Activated T-helper 17 cell treated with anti-CD3 and anti-CD28 coated beads, Interleukin-2, amount 50 U/mL, for 72 hours (primary cell): ENCODE data around the gene MYO16. TPM values are rescaled to one million over a fixed set of nuclear protein-coding genes. Genes with fewer than 3 reads are reported as not detected.

Source experiments
- ATAC-seq: fragments of 150-1000 bp; cut with Tn5 transposase; replicated peaks from 2 replicates; pipeline ENCODE4 v1.10.0; 2021; ENCODE audit warnings: mild to moderate bottlenecking, moderate library complexity
- H3K27ac Mint-ChIP-seq: one replicate; pipeline ENCODE4 v1.8.0; 2022; ENCODE audit warnings: mixed read lengths
- H3K27me3 Mint-ChIP-seq: one replicate; pipeline ENCODE4 v1.8.0; 2022; ENCODE audit warnings: mixed read lengths
- H3K36me3 Mint-ChIP-seq: one replicate; pipeline ENCODE4 v1.8.0; 2022; ENCODE audit warnings: low read depth, mild to moderate bottlenecking, mixed read lengths
- H3K4me1 Mint-ChIP-seq: one replicate; pipeline ENCODE4 v1.8.0; 2022; ENCODE audit warnings: mixed read lengths
- H3K4me3 Mint-ChIP-seq: one replicate; pipeline ENCODE4 v1.8.0; 2022; ENCODE audit warnings: mild to moderate bottlenecking, mixed read lengths
- H3K9me3 Mint-ChIP-seq: one replicate; pipeline ENCODE4 v1.8.0; 2022; ENCODE audit warnings: mixed read lengths
- total RNA-seq, 2 donors: library from RNA; stranded (reverse); gene quantifications; one replicate each; pipeline ENCODE4 v1.2.3, GENCODE V29; 2022

MYO16 gene
- total RNA-seq, 2 donors from 2014 or later = not detected

- ATAC-seq = no peak
- Mint-ChIP-seq H3K9me3 (no peaks in the 10 kb centered on the region), H3K27ac (no peak overlapping the region), H3K4me3 (no peak overlapping the region), H3K4me1 (no peaks in the 10 kb centered on the region), H3K27me3 (peaks cover 34% of the 10 kb centered on the region), H3K36me3 (no peaks in the 10 kb centered on the region)
These were observed 517.0 kb downstream of the MYO16 start for GRCh38 chr13:109146393-109146792.

DNA sequence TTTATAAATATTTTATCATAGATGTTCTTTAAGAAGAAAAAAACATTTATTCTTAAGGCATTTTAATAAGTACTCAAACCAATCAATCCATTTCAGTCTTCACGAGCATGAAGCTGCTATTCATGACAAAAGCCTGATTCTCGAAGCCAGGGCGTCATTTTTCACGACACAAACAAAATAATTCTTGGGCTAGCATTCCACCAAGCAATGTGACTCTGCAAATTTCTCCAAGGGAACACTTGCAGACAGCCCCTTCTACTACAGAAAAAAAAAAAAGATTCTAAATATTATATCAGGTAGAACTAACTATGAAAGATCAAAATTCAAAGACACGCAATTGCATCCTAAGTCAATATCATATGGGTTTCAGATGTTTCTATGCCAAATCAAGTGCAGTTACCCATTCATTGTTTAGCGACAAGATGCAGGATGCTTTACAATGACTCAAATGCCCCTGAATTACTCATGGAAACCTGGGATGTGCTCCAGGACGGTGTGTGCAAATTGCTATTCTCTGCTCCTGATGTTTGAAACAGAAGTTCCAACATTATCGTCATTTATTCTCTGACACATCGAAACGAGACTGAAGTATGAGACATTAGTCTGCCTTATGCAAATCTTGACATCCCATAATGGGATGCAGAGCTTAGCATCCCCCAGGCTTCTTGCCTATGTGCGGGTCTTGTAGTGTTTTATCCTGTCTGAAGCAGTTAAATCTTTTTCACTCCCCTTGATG is 517.7 kb downstream of the MYO16 start:
- ATAC-seq = no peak
- no peak overlapping the region for H3K4me3 Mint-ChIP-seq
- H3K27ac Mint-ChIP-seq = no peak overlapping the region
- no peaks in the 10 kb centered on the region for H3K36me3 Mint-ChIP-seq
- peaks cover 27% of the 10 kb centered on the region for H3K27me3 Mint-ChIP-seq
- no peaks in the 10 kb centered on the region for H3K9me3 Mint-ChIP-seq
- no peaks in the 10 kb centered on the region for H3K4me1 Mint-ChIP-seq

GRCh38 chr13:109148243-109148642 is 518.8 kb downstream of the MYO16 start:
- H3K4me3 Mint-ChIP-seq = no peak overlapping the region
- H3K4me1 Mint-ChIP-seq = no peaks in the 10 kb centered on the region
- peaks cover 18% of the 10 kb centered on the region for H3K27me3 Mint-ChIP-seq
- no peak for ATAC-seq
- H3K27ac Mint-ChIP-seq = no peak overlapping the region
- no peaks in the 10 kb centered on the region for H3K36me3 Mint-ChIP-seq
- H3K9me3 Mint-ChIP-seq = no peaks in the 10 kb centered on the region

DNA sequence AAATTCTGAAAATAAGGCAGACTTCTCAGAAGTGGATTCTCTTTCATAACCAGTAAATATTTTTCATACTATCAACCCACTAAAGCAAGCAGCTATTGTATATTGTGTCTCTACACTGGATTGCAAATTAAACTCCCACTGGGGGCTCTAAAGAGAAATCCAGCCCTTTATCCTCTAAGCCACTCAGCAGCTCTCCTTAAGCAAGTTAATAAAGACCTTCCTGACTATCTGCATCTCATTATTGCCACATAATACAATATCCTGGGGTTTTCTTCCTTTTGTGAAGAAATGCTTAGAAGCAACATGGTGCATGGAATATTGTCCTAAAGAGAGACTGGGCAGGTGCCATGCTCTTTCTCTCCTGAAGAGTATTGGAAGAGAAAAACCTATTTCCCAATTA is 521.3 kb downstream of the MYO16 start:
- H3K4me1 Mint-ChIP-seq = no peaks in the 10 kb centered on the region
- ATAC-seq = no peak
- peaks cover 22% of the 10 kb centered on the region for H3K27me3 Mint-ChIP-seq
- no peaks in the 10 kb centered on the region for H3K36me3 Mint-ChIP-seq
- H3K4me3 Mint-ChIP-seq = no peak overlapping the region
- no peak overlapping the region for H3K27ac Mint-ChIP-seq
- no peaks in the 10 kb centered on the region for H3K9me3 Mint-ChIP-seq

DNA sequence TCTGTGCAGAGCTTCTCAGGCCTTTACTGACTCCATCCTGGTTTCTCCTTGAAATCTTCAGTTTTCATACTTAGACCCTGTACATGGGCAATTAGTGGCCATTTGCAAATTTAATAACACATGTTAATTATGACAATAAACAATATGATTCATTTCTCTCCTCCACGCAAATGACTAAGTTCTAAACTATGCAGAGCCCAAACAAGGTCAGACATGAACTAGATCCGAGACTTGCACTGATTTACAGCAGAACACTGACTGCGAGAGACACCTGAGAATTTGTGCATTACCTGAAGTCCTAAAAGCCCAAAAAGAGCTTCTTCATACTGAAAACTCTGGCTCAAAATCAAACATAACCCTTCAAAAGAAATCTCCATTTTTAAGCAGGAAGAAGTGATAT is 521.8 kb downstream of the MYO16 start:
- ATAC-seq = no peak
- no peaks in the 10 kb centered on the region for H3K4me1 Mint-ChIP-seq
- no peaks in the 10 kb centered on the region for H3K9me3 Mint-ChIP-seq
- H3K36me3 Mint-ChIP-seq = no peaks in the 10 kb centered on the region
- H3K4me3 Mint-ChIP-seq = no peak overlapping the region
- no peak overlapping the region for H3K27ac Mint-ChIP-seq
- H3K27me3 Mint-ChIP-seq = peaks cover 21% of the 10 kb centered on the region

GRCh38 chr13:109151696-109152095 is 522.3 kb downstream of the MYO16 start:
- peaks cover 21% of the 10 kb centered on the region for H3K27me3 Mint-ChIP-seq
- H3K27ac Mint-ChIP-seq = no peak overlapping the region
- no peaks in the 10 kb centered on the region for H3K9me3 Mint-ChIP-seq
- H3K4me3 Mint-ChIP-seq = no peak overlapping the region
- no peak for ATAC-seq
- no peaks in the 10 kb centered on the region for H3K4me1 Mint-ChIP-seq
- H3K36me3 Mint-ChIP-seq = no peaks in the 10 kb centered on the region

GRCh38 chr13:109152311-109152820 is 523.0 kb downstream of the MYO16 start:
- Mint-ChIP-seq H3K27ac (no peak overlapping the region), H3K4me1 (no peaks in the 10 kb centered on the region), H3K36me3 (no peaks in the 10 kb centered on the region), H3K27me3 (peaks cover 19% of the 10 kb centered on the region), H3K4me3 (no peak overlapping the region), H3K9me3 (no peaks in the 10 kb centered on the region)
- no peak for ATAC-seq

DNA sequence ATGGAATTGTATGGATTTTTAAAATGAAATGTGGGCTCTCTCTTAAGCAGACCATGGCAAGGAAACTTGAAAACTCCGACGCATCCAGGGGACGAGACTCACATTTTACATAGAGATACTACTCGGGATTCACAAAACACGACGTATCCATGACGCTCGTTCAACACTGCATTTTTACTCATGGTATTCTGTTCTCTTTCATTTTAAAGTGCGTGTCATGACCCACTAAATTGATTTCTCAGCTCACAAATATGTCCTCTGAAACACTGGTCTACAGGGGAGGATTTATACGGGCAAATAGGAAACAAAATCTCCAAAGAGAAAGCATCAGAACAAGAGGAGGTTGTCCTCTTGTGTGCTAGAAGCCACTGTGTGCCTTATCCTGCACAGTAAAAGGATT is 523.5 kb downstream of the MYO16 start:
- no peak overlapping the region for H3K27ac Mint-ChIP-seq
- H3K27me3 Mint-ChIP-seq = peaks cover 15% of the 10 kb centered on the region
- H3K36me3 Mint-ChIP-seq = no peaks in the 10 kb centered on the region
- no peak overlapping the region for H3K4me3 Mint-ChIP-seq
- no peaks in the 10 kb centered on the region for H3K9me3 Mint-ChIP-seq
- no peak for ATAC-seq
- H3K4me1 Mint-ChIP-seq = no peaks in the 10 kb centered on the region

- Mint-ChIP-seq H3K36me3 (no peaks in the 10 kb centered on the region), H3K9me3 (no peaks in the 10 kb centered on the region), H3K4me1 (no peaks in the 10 kb centered on the region), H3K27me3 (peaks cover 15% of the 10 kb centered on the region), H3K27ac (no peak overlapping the region), H3K4me3 (no peak overlapping the region)
- ATAC-seq = no peak
These were observed 524.7 kb downstream of the MYO16 start for GRCh38 chr13:109154146-109154545.

DNA sequence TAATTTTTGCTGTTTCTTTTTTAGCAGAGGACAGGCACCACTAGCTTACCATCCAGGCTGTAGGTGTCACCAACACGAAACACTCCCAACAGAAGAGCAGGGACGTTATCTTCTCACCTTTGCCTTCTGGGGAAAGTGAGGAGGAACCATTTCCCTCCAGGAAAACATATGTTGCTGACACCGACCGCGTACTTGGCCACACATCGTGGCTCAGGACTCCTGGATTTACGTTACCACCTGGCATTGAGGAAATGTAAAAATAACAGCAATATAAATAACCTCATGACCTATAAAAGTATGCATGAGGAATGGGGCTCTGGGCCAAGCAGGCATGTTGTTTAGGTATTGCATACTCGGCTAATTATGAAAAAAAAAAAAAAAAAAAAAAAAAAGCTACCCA is 525.1 kb downstream of the MYO16 start:
- Mint-ChIP-seq H3K4me3 (no peak overlapping the region), H3K27ac (no peak overlapping the region), H3K27me3 (peaks cover 11% of the 10 kb centered on the region), H3K4me1 (no peaks in the 10 kb centered on the region), H3K36me3 (no peaks in the 10 kb centered on the region), H3K9me3 (no peaks in the 10 kb centered on the region)
- ATAC-seq = no peak

GRCh38 chr13:109154966-109155761 is 525.8 kb downstream of the MYO16 start:
- Mint-ChIP-seq H3K27me3 (peaks cover 7% of the 10 kb centered on the region), H3K27ac (no peak overlapping the region), H3K4me3 (no peak overlapping the region), H3K36me3 (no peaks in the 10 kb centered on the region), H3K9me3 (no peaks in the 10 kb centered on the region), H3K4me1 (no peaks in the 10 kb centered on the region)
- ATAC-seq = no peak

GRCh38 chr13:109156181-109156935 is 526.9 kb downstream of the MYO16 start:
- no peak overlapping the region for H3K4me3 Mint-ChIP-seq
- ATAC-seq = no peak
- peaks cover 7% of the 10 kb centered on the region for H3K27me3 Mint-ChIP-seq
- H3K36me3 Mint-ChIP-seq = no peaks in the 10 kb centered on the region
- H3K27ac Mint-ChIP-seq = no peak overlapping the region
- H3K4me1 Mint-ChIP-seq = no peaks in the 10 kb centered on the region
- H3K9me3 Mint-ChIP-seq = no peaks in the 10 kb centered on the region

- no peak for ATAC-seq
- H3K27me3 Mint-ChIP-seq = peaks cover 7% of the 10 kb centered on the region
- no peaks in the 10 kb centered on the region for H3K9me3 Mint-ChIP-seq
- H3K4me1 Mint-ChIP-seq = peaks cover under 1% of the 10 kb centered on the region
- H3K36me3 Mint-ChIP-seq = no peaks in the 10 kb centered on the region
- H3K4me3 Mint-ChIP-seq = no peak overlapping the region
- H3K27ac Mint-ChIP-seq = no peak overlapping the region
These were observed 527.9 kb downstream of the MYO16 start for GRCh38 chr13:109157275-109157674.

- H3K27me3 Mint-ChIP-seq = peaks cover 7% of the 10 kb centered on the region
- no peaks in the 10 kb centered on the region for H3K36me3 Mint-ChIP-seq
- H3K9me3 Mint-ChIP-seq = no peaks in the 10 kb centered on the region
- peaks cover 4% of the 10 kb centered on the region for H3K4me1 Mint-ChIP-seq
- no peak for ATAC-seq
- H3K4me3 Mint-ChIP-seq = no peak overlapping the region
- no peak overlapping the region for H3K27ac Mint-ChIP-seq
These were observed 529.0 kb downstream of the MYO16 start for GRCh38 chr13:109158383-109158782.
